RCC 7860 (cell line): ENCODE data around the gene NARF.
"Not testable (repeated sequence)": the region's sequence is repeated elsewhere in the genome, so short reads cannot be mapped to it uniquely, and the experiment has no call there.

ENCODE experiments used
- DNase-seq: peaks from one replicate; pipeline ENCODE4 v3.0.0-alpha.2; 2015; ENCODE audit warnings: low spot score
- FAIRE-seq: peaks from 2 replicates; lab custom pipeline; 2012; peaks lifted over from hg19 to GRCh38; lab: Jason Lieb, UNC

Gene NARF

GRCh38 chr17:82529914-82530300 is 71.4 kb downstream of the NARF start:
- FAIRE-seq (no peak), DNase-seq (no peak)

- peak; percentile 70 for FAIRE-seq
- DNase-seq: peak; percentile 68
Measured at GRCh38 chr17:82531431-82531881, 72.9 kb downstream of the NARF start.

- DNase-seq (no peak), FAIRE-seq (no peak)
Measured at GRCh38 chr17:82534401-82534812, 75.9 kb downstream of the NARF start.

GRCh38 chr17:82536512-82537201 is 78.1 kb downstream of the NARF start:
- no peak for DNase-seq
- FAIRE-seq: no peak

GRCh38 chr17:82537228-82537627 is 78.7 kb downstream of the NARF start:
- DNase-seq, FAIRE-seq: not testable (repeated sequence)

- not testable (repeated sequence) for DNase-seq, FAIRE-seq
Measured at GRCh38 chr17:82539076-82539475, 80.5 kb downstream of the NARF start.
